CD4-positive, alpha-beta T cell treated with Interleukin-10 for 1 hour (primary cell): ENCODE data around the gene CHPF.

ENCODE experiments used
- DNase-seq: peaks from one replicate; pipeline ENCODE4 v3.0.0-alpha.2; 2020

Gene CHPF, protein sequence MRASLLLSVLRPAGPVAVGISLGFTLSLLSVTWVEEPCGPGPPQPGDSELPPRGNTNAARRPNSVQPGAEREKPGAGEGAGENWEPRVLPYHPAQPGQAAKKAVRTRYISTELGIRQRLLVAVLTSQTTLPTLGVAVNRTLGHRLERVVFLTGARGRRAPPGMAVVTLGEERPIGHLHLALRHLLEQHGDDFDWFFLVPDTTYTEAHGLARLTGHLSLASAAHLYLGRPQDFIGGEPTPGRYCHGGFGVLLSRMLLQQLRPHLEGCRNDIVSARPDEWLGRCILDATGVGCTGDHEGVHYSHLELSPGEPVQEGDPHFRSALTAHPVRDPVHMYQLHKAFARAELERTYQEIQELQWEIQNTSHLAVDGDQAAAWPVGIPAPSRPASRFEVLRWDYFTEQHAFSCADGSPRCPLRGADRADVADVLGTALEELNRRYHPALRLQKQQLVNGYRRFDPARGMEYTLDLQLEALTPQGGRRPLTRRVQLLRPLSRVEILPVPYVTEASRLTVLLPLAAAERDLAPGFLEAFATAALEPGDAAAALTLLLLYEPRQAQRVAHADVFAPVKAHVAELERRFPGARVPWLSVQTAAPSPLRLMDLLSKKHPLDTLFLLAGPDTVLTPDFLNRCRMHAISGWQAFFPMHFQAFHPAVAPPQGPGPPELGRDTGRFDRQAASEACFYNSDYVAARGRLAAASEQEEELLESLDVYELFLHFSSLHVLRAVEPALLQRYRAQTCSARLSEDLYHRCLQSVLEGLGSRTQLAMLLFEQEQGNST

DNA sequence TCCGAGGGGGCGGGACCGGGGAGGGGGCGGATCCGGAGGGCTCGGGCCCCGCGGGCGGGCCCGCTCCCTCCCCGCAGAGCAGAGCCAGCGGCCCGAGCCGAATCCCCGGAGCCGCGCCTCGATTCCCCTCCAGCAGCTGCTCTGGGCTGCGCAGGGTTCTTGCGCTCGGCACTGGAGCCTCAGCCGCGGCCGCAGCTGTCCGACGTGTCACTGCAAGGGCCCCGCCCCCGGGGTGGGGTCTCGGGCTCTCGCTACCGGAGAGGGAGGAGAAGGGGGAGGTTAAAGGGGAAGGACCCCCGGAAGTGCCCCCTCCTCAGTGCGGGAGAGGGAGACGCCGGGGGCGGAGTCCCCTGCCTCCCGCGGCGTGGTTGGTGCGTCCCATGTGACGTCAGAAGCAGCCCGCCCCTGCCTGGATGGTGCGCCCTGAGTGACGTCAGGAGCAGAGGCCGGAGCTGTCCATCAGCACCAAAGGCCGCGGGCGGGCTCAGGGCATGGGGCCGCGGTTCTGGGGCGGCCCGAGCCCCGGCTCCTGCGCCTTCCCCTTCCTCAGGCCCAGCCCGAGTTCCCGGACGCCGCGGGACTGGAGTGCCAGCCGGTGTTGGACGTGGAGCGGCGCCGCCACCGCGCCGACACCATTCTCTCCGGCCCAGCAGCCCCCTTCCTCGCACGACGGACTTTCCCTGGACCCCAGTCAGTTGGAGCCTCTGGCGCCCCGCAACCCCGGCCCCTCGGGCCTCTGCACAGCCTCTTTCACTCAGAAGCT, at the start of gene CHPF, which contains the start of gene TMEM198:
Gene CHPF, minus strand, starts transcription at position 214 of the 763 bp plus-strand sequence. CDS start 271 bp downstream, outside the sequence.
Gene TMEM198, plus strand, starts transcription at position 433 of the 763 bp plus-strand sequence. CDS start 700 bp downstream, outside the sequence.
- DNase-seq = peak; percentile 96

DNA sequence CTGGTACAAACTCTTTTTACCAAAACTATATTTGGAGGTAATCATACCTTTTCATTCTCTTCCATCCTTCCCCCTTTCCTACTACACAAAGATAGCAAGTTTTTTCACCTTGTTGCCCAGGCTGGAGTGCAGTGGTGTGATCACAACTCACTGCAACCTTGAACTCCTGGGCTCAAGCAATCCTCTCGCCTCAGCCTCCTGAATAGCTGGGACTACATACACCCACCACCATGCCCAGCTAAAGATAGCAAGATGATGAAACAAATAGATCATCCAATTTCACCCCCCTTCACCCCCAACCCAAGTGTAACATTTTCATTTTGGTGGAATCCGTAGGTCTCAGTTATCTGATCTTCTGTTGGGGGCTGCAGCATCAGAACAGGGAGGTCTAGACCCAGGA, 49.5 kb upstream of the CHPF start:
- no peak for DNase-seq

GRCh38 chr2:219592736-219593135, 49.1 kb upstream of the CHPF start:
- DNase-seq = no peak

DNA sequence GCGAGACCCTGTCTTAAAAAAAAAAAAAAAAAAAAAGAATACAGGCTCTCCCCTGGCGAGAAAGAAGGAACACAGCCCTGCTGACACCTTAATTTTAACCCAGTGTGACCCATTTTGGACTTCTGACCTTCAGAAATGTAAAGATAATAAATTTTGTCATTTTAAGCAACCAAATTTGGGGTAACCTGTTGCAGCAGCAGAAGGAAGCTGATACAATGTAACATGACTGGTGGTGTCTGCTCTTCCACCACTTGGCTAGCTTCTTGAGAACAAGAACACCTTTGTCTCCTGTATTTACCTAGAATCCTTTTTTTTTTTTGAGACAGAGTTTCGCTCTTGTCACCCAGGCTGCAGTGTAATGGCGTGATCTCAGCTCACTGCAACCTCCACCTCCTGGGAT, 47.5 kb upstream of the CHPF start:
- DNase-seq = no peak

DNA sequence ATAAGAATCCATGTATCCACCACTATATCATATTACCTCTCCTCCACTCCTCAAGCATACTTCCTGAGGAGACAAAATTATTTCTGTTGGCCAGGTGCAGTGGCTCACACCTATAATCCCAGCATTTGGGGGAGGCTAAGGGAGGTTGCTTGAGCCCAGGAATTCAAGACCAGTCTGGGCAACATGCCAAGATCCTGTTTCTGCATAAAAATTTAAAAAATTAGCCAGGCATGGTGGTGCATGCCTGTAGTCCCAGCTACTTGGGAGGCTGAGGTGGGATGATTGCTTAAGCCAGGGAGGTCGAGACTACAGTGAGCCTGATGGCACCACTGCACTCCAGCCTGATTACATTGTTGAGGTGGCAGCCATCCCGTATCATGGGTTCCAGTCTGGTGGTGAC, 37.7 kb upstream of the CHPF start:
- DNase-seq = no peak

DNA sequence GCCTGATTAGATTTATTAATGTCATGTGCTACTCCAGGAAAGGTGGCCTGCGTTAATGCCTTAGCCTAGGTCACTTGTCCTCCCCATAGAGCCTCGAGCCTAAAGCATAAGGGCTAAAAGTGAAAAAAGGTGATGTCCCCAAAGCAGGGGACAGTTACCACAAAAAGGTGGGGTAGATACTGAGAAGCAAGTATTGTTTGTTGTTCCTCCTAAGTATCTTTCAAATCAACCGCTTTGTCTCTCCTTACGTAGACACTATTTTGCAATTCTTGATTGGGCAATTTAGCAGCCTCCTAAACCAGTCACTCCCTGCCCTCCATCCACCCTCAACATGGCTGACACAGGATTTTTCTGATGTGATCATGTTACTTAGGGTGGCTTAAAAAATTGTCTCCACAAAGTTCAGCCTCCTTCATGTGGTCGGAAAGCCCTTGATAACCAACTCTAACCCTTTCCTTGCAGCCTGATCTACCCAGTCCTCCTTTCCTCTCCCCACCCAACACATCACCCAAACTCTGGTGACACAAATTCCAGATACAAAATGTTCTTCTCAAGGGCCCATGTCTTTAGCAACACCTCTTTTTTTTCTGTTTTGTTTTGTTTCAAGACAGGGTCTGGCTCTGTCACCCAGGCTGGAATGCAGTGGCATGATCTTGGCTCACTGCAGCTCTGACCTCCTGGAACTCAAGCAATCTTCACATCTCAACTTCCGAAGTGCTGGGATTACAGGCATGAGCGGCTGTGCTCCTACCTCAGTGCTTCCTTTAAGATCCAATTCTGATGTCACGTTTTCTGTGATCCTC, 35.4 kb upstream of the CHPF start:
- DNase-seq = no peak

GRCh38 chr2:219576505-219577388, 33.1 kb upstream of the CHPF start:
- no peak for DNase-seq

DNA sequence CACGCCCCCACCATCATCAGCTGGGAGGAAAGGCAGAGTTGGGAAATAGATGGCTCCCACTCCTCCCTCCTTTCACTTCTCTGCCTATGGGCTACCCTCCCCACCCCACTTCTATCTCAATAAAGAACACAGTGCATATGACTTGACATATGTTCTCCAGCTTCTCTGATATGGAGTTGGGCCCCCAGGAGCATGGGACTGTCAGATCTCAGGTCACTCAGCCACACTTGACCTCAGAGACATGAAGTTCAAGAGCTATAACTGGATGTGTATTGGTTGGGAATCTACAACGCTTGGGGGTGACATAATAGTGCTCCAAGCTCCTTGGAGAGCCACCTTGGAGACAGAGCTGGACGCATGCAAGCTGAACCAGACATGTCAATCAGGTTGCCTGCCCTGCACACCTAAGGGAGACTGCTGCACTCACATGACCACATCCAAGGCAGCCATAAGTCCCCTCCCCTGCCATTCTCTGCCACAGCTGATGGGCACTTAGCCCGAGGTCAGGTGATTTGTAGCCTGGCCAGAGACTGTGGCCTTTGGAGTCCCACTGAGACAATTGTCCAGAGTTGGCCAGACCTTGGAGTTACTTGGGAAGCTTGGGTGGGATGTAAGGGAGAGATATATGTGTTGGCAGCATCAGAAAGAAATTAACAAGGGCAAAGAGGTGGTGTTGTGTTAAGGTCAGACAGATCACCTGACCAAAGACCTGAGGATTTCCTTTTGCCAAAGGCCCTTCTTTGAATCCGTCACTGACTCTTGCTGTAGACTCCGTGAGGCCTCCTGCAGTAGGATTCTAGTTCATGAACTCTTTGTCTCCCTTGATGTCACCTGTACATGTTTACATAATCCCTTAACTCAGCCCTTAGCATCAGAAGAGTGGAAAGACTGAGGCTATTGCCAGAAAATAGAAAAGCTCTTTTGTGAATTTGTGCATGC, 32.2 kb upstream of the CHPF start:
- DNase-seq = no peak

GRCh38 chr2:219574484-219575311, 31.1 kb upstream of the CHPF start:
- DNase-seq = no peak

DNA sequence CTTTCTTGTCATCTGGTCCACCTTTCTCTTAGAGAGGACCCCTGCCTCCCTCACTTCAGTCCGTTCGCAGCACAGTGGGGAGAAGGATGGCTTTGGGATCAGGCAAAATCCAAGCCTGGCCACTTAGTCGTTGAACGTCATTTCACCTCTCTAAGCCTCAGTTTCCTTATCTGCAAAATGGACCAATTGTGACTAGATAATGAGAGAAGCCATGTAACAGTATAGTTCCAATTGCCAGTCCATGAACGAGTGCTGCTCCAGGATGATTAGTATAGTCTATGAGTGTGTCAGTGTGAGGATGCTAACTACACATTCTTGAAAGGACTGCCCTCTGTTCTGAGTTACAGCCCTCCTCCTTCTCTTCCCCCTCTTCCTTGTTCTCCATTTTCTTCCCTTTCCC, 29.6 kb upstream of the CHPF start:
- DNase-seq = no peak

DNA sequence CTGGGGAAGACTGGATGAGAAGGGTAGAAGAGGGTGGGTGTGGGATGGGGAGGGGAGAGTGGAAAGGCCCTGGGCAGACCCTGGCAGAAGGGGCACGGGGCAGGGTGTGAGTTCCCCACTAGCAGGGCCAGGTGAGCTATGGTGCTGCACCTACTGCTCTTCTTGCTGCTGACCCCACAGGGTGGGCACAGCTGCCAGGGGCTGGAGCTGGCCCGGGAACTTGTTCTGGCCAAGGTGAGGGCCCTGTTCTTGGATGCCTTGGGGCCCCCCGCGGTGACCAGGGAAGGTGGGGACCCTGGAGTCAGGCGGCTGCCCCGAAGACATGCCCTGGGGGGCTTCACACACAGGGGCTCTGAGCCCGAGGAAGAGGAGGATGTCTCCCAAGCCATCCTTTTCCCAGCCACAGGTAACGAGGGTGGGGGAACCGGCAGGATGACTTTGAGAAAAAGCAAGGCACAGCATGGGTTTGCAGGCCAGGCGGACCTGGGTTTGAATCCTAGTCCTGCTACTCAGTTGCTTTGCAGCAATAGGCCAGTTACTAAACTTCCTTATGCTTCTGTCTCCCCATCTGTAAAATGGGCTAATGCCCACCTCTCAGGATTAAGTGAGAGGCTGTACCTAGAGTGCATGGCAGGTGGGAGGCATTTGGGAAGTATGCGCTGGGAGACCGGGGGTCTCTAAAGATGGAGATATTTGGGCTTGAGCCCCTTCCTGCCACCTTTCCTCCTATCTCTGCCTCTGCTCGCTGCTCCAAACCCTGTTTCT, 28.8 kb upstream of the CHPF start, which contains the start of gene INHA:
Gene INHA, plus strand, starts transcription at position 74 of the 765 bp plus-strand sequence. Its CDS starts 65 bp downstream, at position 139.
- no peak for DNase-seq

DNA sequence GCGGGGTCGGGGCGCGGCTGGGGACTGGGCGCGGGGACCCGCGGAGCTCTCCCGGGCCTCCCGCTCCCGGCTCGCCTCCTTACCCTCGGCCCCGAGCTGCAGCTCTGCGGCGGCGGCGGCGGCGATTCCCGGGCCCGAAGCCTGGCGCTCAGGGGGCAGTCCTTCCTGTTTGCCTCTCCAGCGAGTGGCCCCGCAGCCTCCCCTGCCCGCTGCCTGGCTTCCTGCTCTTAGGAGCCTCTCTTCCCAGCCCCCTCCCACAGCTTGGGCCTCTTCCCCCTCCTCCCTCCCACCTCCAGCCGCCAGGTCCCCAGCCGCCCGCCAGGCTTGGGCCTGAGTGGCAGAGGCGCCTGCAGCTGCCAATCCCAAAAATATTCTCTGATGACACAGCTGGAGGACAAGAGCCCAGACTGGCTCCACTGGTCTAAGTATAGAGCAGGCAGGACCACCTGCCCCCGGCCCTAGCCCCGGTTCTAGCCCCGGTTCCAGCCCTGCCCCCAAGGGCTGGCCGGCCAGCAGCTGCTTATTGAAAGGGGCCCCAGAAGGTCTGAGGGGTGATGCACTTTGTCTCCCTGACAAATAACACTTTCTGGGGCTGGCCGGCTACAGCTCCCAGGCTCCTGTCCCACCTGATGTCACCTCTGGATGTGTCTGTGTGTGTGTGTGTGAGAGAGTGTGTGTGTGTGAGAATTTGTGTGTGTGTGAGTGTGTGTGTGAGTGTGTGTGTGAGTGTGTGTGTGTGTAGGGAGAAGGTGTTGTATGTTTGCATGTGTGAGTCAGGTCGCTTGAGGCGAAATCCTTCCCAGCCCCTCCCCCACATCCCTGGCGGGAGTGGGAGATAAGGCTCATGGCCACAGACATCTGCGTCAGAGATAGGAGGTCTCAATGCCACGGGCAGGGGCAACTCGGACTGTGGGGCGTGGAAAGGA, 28.0 kb upstream of the CHPF start, which contains the start of gene OBSL1:
Gene OBSL1, minus strand, starts transcription at position 229 of the 926 bp plus-strand sequence. CDS start 307 bp downstream, outside the sequence.
- no peak for DNase-seq

DNA sequence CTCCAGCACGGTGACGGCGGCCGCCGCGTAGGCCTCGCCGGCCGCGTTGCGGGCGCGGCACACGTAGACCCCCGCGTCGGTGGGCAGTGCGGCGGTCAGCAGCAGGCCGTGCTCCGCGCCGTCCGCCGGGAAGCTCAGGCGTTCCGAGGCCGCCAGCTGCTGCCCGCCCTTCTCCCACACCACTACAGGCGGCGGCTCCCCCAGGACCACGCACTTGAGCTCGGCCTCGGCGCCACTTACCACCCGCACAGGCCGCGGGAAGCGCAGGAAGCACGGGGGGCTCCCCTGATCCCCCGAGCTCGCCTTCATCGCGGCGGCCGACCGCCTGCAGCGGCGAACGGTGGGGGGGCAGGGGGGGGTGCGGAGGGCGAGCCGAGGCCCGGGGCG, 27.3 kb upstream of the CHPF start:
- no peak for DNase-seq

DNA sequence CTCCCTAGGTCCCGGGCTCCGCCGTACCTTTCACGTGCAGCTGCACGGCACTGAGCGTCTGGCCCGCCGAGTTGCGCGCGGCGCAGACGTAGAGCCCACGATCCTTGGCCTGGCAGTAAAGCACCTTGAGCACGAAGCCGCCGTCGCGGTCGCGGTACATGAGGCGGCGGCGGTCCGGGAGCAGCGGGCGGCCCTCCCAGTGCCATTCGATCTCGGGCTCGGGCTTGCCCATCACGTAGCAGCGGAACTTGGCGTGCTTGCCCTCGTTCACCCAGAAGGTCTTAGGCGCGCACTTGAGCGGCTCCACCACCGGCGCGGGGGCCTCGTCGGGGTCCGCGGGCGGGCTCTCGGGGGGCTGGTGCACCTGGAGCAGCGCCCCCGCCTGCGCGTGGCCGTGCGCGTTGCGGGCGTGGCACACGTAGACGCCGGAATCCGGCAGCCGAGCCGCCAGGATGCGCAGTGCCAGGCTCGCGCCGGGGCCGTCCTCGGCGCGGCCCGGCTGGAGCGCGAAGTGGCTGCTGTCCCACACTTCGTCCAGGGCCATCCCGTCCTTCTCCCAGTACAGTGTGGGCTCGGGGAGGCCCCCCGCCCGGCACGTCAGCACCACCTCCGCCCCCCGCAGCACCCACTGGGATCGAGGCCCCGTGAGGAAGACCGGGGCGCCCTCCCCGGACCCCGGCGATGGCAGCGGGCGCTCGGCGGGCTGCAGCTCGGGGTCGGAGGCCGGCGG, 26.8 kb upstream of the CHPF start:
- DNase-seq = no peak

GRCh38 chr2:219569635-219570034, 26.0 kb upstream of the CHPF start:
- DNase-seq = no peak

GRCh38 chr2:219569041-219569440, 25.4 kb upstream of the CHPF start:
- DNase-seq = no peak
